Astrocyte of the spinal cord (primary cell): ENCODE measurements around the gene NSG1.
A peak's percentile ranks its signal among the peaks of the same experiment; 100 is the strongest.

Experiments
- DNase-seq: peaks from one replicate; pipeline ENCODE4 v3.0.0; 2011; ENCODE audit warnings: low read depth, low spot score
- H3K4me3 ChIP-seq: 2 replicates; pipeline ENCODE4 v1.5.1; 2011; ENCODE audit warnings: low read depth, mild to moderate bottlenecking, low read length, moderate library complexity
- in situ Hi-C: cut with HindIII; loops from 2 replicates; pipeline ENCODE4 v1.10.0; 2017; ENCODE audit warnings: low sequenced_read_pairs
- TF ChIP-seq, protein P1 (sequence below): IDR thresholded peaks from 2 replicates; pipeline ENCODE4 v1.5.1; 2012; ENCODE audit warnings: low read depth, mild to moderate bottlenecking, low read length, inconsistent platforms

Gene NSG1

GRCh38 chr4:4386736-4387392 is at the start of gene NSG1:
Gene NSG1 (plus strand): TSS chr4:4387102. CDS start chr4:4387630, 528 bp downstream.
- in situ Hi-C loops, result no loop called here
- TF ChIP-seq, protein P1, sequence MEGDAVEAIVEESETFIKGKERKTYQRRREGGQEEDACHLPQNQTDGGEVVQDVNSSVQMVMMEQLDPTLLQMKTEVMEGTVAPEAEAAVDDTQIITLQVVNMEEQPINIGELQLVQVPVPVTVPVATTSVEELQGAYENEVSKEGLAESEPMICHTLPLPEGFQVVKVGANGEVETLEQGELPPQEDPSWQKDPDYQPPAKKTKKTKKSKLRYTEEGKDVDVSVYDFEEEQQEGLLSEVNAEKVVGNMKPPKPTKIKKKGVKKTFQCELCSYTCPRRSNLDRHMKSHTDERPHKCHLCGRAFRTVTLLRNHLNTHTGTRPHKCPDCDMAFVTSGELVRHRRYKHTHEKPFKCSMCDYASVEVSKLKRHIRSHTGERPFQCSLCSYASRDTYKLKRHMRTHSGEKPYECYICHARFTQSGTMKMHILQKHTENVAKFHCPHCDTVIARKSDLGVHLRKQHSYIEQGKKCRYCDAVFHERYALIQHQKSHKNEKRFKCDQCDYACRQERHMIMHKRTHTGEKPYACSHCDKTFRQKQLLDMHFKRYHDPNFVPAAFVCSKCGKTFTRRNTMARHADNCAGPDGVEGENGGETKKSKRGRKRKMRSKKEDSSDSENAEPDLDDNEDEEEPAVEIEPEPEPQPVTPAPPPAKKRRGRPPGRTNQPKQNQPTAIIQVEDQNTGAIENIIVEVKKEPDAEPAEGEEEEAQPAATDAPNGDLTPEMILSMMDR, result no peak
- H3K4me3 ChIP-seq, result peak within 1 kb of the TSS; percentile 34
- peak; percentile 9 for DNase-seq

- no peak overlapping the region for H3K4me3 ChIP-seq
- in situ Hi-C loops, result no loop called here
- TF ChIP-seq, protein P1, result no peak
- DNase-seq, result no peak
These were observed 48.5 kb upstream of the NSG1 start for GRCh38 chr4:4338210-4339001.

DNA sequence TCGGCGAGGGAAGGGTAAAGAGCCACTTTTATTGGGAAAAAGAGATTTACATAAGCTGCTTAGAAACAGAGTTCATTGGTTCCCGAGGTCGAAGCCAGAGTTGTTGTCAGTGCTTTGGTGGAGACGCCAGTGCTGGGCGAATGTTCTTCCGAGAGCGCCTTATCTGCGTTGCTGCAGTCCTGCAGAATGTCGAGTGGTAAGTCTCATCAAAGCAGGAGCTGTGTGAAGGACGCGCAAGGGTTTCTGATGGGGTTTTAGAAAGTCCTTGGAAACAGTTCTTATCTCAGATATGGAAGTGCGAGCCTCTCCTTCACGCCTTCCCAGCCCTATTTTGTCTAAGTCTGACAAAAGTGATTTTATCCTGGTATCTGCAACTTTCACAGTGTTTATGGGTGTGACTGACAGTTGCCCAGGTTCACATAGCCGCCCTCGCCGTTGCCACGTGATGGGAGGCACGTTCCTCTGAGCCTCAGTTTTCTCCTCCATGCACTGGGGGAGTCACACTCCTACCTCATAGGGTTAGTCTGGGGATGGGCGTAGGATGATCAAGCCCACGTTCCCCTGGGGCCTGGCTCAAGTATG is 47.3 kb upstream of the NSG1 start:
- DNase-seq, result no peak
- in situ Hi-C loops, result no loop called here
- TF ChIP-seq, protein P1, result no peak
- H3K4me3 ChIP-seq, result no peak overlapping the region

DNA sequence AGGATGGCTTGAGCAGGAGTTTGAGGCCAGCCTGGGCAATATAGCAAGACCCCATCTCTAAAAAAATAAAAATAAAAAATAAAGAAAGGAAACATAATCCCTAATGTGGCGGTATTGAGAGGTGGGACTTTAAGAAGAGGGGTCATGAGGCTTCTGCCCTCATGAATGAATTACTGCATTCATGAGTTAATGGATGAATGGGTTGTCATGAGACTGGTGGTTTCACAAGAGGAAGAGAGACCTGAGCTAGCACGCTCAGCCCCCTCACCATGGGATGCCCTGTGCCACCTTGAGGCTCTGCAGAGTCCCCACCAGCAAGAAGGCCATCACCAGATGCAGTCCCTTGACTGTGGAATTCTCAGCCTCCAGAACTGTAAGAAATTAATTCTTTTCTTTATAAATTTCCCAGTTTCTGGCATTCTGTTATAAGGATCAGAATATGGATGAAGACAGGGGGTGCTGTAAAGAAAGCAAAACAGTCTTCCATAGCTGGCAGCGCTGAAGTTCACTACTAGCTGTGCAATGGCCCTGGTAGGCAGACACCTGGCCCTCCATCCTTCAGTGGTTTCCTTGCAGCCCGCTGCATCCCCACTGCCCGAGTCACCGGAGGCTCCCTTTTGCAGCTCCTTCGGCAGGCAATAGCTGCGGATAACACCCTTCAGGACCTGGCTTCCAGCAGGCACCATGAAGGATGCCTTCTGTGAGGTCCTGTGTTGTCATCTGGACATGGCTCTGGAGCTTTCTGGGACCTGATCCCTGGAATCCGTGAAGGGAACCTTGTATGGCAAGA is 44.8 kb upstream of the NSG1 start:
- TF ChIP-seq, protein P1, result no peak
- in situ Hi-C loops, result no loop called here
- H3K4me3 ChIP-seq, result no peak overlapping the region
- no peak for DNase-seq

- TF ChIP-seq, protein P1, result no peak
- in situ Hi-C loops, result no loop called here
- H3K4me3 ChIP-seq, result no peak overlapping the region
- no peak for DNase-seq
These were observed 43.9 kb upstream of the NSG1 start for GRCh38 chr4:4343038-4343437.

DNA sequence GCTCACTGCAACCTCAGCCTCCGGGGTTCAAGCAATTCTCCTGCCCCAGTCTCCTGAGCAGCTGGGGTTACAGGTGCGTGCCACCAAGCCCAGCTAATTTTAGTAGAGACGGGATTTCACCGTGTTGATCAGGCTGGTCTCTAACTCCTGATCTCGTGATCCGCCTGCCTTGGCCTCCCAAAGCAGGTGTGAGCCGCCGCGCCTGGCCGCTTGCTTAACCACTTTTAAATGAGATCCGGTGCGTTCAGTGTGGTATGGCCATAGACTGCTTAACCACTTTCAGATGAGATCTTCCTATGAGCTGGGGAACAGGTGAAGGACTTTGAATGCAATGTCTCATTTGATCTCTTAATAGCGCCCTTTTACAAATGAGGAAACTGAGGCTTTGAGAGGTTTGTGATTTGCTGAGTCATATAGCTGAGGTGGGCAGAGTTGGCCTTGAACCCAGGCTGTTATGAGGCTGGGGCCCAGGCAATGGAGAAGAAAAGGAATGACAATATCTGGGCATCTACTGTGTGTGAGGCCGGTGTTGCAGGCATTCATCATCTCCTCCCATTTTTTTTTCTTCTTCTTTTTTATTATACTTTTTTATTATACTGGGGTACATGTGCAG is 41.9 kb upstream of the NSG1 start:
- H3K4me3 ChIP-seq, result no peak overlapping the region
- TF ChIP-seq, protein P1, result no peak
- DNase-seq, result no peak
- in situ Hi-C loops, result no loop called here
